ENCODE data around the gene ANKRD66. TPM values are rescaled to one million over a fixed set of nuclear protein-coding genes. Genes with fewer than 3 reads are reported as not detected.

ANKRD66 gene
- total RNA-seq, 2 donors from 2014 or later: not detected

DNA sequence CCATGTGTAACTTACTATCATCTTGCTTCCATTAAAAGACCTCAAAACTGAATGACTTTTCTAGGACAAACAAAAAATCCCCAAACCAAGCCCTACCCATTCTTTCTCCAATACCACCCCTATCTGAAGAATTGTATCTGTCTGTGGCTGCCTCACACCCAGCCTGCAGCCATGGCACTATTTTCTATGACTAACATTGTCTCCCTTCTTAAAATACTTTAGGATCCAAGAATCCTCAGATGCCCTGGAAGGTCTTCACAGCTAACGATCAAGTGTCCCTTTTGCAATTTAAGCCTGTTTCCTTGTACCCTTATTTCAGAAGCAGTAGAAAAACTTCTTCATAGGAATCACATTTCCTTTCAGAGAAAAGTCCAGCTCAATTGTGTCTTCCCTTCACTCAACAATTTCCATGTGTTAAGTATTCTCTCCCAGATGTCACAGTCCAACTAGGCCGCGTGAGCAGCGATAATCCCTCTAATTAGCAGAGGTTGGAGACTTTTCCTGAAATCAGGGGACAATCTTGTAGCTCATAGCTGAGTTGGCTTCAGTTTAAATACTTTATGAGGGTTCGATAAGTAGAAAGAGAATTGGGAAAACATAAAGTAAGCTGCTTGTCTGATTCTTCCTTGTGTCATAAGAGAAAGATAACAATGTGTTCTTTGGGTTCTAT is 41.3 kb downstream of the ANKRD66 start:
- Mint-ChIP-seq H3K4me1 (ENCODE audit: low read depth) (no peaks in the 10 kb centered on the region), H3K27me3 (ENCODE audit: low read depth) (peaks cover 18% of the 10 kb centered on the region), H3K36me3 (ENCODE audit: insufficient read depth in 2 of 2) (no peaks in the 10 kb centered on the region), H3K4me3 (no peak overlapping the region), H3K9me3 (no peaks in the 10 kb centered on the region), H3K27ac (no peak overlapping the region)
- no peak for ATAC-seq (replicated peaks in 1 of 2)
- DNase-seq: no peak

DNA sequence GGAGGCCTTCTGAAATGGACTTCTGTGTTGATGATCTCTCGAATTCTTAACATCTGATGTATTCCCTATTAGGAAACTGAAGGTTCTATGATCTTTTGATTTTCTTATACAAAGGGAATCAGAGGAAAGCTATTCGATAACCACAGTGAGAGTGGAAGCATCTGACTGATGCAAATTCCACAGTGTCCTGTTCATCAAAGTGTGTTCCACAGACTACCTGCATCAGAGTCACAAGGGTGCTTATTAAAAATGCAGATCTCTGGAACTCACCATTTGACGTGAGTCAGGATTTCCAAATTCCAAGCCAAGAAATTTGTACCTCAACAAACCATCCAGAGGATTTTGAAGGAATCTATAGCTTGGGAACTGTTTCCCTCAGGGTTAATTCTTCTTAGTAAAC is 42.1 kb downstream of the ANKRD66 start:
- Mint-ChIP-seq H3K27ac (no peak overlapping the region), H3K27me3 (ENCODE audit: low read depth) (peaks cover 18% of the 10 kb centered on the region), H3K4me1 (ENCODE audit: low read depth) (no peaks in the 10 kb centered on the region), H3K36me3 (ENCODE audit: insufficient read depth in 2 of 2) (no peaks in the 10 kb centered on the region), H3K9me3 (no peaks in the 10 kb centered on the region), H3K4me3 (no peak overlapping the region)
- DNase-seq (no peak), ATAC-seq (replicated peaks in 1 of 2) (no peak)

DNA sequence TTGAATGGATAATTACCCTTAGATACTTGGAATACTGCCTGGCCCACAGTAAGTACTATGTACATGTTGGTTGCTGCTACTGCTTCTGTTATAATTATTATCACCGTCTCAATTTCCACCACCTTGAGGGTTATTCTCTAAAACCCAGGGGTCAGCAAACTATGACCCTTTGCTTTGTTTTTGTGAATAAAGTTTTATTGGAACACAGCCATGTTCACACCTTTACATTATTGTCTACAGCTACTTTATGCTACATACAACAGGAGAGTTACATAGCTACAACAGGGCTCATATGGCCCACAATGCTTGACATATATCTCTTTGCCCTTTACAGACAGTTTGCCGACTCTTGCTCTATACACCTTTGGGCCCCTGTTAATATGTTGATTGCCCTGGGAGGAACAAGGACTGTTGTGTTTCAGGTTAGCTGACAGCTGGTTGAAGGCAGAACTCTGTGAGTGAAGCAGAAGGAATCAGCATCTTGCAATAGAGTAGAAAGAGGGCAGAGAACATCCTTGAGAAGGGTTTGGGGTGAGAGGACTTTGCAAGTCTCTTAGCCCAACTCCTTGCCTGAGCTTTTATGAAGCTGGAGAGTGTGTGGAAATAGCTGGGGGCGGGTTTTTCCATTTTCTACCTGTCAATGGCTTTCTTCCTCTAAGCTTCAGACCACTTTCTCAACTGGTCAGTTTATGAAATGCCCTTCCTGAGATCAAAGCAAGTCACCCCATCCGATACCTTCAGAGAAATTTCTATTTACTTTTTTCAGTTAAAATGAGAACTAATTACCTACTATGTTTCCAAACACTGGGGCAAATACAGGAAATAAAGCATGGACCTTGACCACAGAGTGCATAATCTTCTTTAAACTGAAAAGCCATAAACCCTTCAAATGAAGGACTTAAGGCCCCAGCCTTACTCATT is 43.0 kb downstream of the ANKRD66 start:
- Mint-ChIP-seq H3K27ac (no peak overlapping the region), H3K9me3 (no peaks in the 10 kb centered on the region), H3K4me1 (ENCODE audit: low read depth) (no peaks in the 10 kb centered on the region), H3K4me3 (no peak overlapping the region), H3K36me3 (ENCODE audit: insufficient read depth in 2 of 2) (no peaks in the 10 kb centered on the region), H3K27me3 (ENCODE audit: low read depth) (peaks cover 18% of the 10 kb centered on the region)
- DNase-seq (no peak), ATAC-seq (replicated peaks in 1 of 2) (no peak)

DNA sequence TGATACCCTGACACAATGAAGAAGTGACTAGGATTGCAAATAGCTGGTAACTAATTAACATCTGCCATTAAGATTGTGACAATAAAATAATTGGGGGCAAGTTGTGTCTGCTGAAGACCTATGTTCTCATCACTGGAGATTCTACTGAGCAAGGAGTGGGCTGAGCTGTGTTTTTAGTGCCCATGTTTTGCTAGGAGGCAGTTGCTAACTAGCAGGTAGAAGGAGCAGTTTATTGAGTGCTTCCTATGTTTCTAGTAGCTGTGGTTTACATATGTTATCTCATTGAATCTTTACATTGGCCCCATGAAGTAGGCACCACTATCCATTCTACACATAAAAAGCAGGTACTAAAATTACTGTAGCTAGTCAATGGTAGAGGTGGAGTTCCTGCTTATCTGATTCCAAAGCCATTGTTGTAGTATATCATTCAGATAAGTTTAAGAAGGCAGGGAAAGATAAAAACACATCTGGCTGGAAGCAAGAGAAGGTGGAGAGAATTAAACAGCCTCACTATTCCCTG is 43.7 kb downstream of the ANKRD66 start:
- no peak for DNase-seq
- Mint-ChIP-seq H3K4me3 (no peak overlapping the region), H3K9me3 (no peaks in the 10 kb centered on the region), H3K4me1 (ENCODE audit: low read depth) (no peaks in the 10 kb centered on the region), H3K36me3 (ENCODE audit: insufficient read depth in 2 of 2) (no peaks in the 10 kb centered on the region), H3K27ac (no peak overlapping the region), H3K27me3 (ENCODE audit: low read depth) (peaks cover 16% of the 10 kb centered on the region)
- ATAC-seq (replicated peaks in 1 of 2): no peak

DNA sequence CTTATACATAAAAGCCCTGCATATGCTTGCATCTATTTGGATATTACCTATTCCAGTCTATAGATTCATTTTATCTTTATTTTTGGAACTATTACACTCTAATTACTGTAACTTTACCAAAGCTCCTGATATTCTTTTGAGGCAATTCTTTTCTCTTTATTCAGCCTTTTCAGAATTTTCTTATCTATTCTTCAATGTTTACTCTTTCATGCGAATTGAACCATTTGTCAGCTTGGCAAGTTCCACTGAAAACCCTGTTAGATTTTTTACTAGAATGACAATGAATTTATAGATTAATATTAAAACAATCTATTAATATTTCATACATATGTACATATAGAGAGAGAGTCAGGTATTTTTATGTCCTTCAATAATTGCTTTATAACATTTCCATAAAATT is 45.9 kb downstream of the ANKRD66 start:
- no peaks in the 10 kb centered on the region for H3K4me1 Mint-ChIP-seq (ENCODE audit: low read depth)
- H3K9me3 Mint-ChIP-seq: no peaks in the 10 kb centered on the region
- no peak for DNase-seq
- no peak for ATAC-seq (replicated peaks in 1 of 2)
- no peak overlapping the region for H3K4me3 Mint-ChIP-seq
- H3K36me3 Mint-ChIP-seq (ENCODE audit: insufficient read depth in 2 of 2): no peaks in the 10 kb centered on the region
- H3K27ac Mint-ChIP-seq: no peak overlapping the region
- peaks cover 7% of the 10 kb centered on the region for H3K27me3 Mint-ChIP-seq (ENCODE audit: low read depth)

DNA sequence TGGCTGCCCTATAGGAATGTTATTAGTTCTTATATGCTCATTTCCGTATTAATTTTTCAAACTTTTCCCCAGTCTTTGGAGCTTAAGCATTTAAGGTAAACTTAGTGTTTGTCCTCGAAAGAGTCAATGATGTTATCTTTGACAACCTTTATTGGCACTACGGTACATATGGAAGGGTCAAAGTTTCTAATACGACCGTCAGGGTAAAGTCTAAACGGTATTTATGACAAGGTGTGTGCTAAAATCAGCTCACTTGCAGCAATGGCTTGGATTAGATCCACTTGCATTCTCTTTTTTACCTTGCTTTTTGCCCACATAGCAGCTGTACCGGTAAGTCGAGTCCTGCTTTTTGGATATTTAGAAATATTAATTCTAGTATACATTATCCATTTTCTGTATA is 46.4 kb downstream of the ANKRD66 start, which contains the start of gene MEP1A:
TSS of gene MEP1A (plus strand) at position 252 of the 400 bp plus-strand sequence. CDS start at position 262, 10 bp downstream.
- Mint-ChIP-seq H3K4me3 (no peak within 1 kb of the TSS), H3K9me3 (no peaks in the 10 kb centered on the region), H3K4me1 (ENCODE audit: low read depth) (no peaks in the 10 kb centered on the region), H3K36me3 (ENCODE audit: insufficient read depth in 2 of 2) (no peaks in the 10 kb centered on the region), H3K27ac (no peak within 1 kb of the TSS), H3K27me3 (ENCODE audit: low read depth) (peaks cover 2% of the 10 kb centered on the region)
- ATAC-seq (replicated peaks in 1 of 2): no peak
- no peak for DNase-seq

DNA sequence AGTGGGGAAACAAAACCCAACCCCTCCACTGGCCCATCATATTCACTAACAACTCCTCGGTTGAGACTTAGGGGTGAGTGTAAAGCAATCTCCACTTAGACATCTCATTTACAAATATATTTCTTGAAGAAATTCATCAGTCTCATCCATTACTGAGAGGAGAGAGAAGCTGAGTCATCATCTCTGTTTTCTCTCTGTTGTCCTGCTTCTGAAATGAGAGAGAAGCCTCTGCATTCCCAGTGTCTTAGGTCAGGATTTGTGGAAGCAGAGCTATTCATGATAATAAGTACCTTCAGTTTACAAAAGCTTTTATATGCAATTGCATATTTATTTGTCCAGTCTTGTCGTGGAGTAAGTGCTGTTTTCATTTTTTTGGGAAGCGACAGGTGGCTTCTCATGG is 47.3 kb downstream of the ANKRD66 start:
- Mint-ChIP-seq H3K36me3 (ENCODE audit: insufficient read depth in 2 of 2) (no peaks in the 10 kb centered on the region), H3K4me3 (no peak overlapping the region), H3K27me3 (ENCODE audit: low read depth) (no peaks in the 10 kb centered on the region), H3K9me3 (no peaks in the 10 kb centered on the region), H3K4me1 (ENCODE audit: low read depth) (no peaks in the 10 kb centered on the region), H3K27ac (no peak overlapping the region)
- ATAC-seq (replicated peaks in 1 of 2) (no peak), DNase-seq (no peak)

DNA sequence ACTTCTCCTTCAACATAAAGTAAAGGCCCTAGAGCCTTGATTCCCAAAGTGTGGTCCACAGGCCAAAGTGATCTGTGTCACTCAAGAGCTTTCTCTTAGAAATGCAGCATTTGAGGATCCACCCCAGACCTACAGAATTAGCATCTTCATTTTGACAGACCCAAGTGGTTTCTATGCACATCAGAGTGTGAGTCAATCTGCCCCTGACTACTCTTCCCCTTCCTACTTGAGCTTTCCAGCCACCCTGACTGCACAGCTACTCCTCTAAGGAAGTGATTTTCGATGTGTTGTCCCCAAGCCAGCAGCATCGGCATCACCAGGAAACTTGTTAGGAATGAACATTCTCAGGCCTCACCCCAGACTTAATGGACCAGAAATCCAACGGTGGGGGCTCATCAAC is 49.1 kb downstream of the ANKRD66 start:
- ATAC-seq (replicated peaks in 1 of 2): no peak
- Mint-ChIP-seq H3K9me3 (no peaks in the 10 kb centered on the region), H3K27ac (no peak overlapping the region), H3K36me3 (ENCODE audit: insufficient read depth in 2 of 2) (no peaks in the 10 kb centered on the region), H3K27me3 (ENCODE audit: low read depth) (no peaks in the 10 kb centered on the region), H3K4me3 (no peak overlapping the region), H3K4me1 (ENCODE audit: low read depth) (no peaks in the 10 kb centered on the region)
- no peak for DNase-seq

DNA sequence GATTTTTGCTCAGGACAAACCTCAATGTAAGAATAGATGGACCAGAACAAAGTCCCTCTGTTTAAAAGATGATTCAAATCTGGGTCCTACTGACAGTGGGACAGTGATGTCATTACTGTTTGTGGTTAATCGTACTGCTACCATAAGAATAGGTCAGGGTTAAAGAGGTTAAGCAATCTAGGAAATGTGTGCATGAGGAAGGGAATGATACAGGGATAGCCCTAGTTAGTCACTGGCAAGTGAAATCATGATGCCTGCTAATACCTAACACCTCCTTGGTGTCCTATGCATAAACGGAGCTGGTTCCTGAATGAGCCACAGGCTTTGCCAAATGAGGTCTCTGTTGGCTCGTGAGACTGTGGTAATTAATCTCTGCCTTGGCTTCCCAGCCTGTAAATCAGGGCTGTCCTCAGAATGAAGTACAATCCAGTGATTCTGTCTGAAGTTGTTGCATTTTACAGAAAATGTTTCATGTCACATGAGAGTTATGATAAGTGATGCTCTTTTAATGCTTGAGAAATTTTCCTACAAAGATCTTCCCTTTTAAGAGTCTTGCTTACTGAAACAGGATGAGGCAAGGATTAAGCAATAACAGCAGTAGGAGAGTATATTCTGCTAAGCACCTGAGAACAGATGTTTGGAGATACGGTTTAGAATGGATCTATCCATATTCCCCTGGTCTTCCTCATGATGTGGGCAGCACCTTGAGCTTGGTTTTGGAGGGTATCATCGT is 50.3 kb downstream of the ANKRD66 start:
- H3K4me1 Mint-ChIP-seq (ENCODE audit: low read depth): no peaks in the 10 kb centered on the region
- no peaks in the 10 kb centered on the region for H3K27me3 Mint-ChIP-seq (ENCODE audit: low read depth)
- H3K27ac Mint-ChIP-seq: no peak overlapping the region
- H3K36me3 Mint-ChIP-seq (ENCODE audit: insufficient read depth in 2 of 2): no peaks in the 10 kb centered on the region
- H3K4me3 Mint-ChIP-seq: no peak overlapping the region
- DNase-seq: no peak
- no peaks in the 10 kb centered on the region for H3K9me3 Mint-ChIP-seq
- no peak for ATAC-seq (replicated peaks in 1 of 2)

DNA sequence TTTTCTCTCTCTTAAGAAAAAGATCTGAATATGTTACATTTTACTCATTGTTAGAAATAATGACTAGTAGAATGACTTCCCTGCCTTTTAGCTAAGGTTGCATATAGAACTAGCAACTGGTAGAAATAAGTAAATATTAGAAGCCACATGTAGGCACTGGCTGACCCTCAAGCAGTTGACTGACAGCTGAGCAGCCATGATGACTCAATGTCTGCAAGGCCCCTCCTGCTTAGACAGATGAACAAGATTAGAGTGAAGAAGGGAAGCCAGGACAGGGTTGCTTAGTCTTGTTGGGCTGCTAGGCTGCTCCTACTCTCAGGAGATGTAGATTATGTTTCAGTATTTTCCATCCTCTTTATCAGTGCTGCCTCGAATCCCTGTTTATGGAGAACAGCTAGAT is 52.9 kb downstream of the ANKRD66 start:
- H3K36me3 Mint-ChIP-seq (ENCODE audit: insufficient read depth in 2 of 2): no peaks in the 10 kb centered on the region
- DNase-seq (no peak), ATAC-seq (replicated peaks in 1 of 2) (no peak)
- no peaks in the 10 kb centered on the region for H3K9me3 Mint-ChIP-seq
- no peak overlapping the region for H3K4me3 Mint-ChIP-seq
- H3K27ac Mint-ChIP-seq: no peak overlapping the region
- no peaks in the 10 kb centered on the region for H3K27me3 Mint-ChIP-seq (ENCODE audit: low read depth)
- H3K4me1 Mint-ChIP-seq (ENCODE audit: low read depth): no peaks in the 10 kb centered on the region

DNA sequence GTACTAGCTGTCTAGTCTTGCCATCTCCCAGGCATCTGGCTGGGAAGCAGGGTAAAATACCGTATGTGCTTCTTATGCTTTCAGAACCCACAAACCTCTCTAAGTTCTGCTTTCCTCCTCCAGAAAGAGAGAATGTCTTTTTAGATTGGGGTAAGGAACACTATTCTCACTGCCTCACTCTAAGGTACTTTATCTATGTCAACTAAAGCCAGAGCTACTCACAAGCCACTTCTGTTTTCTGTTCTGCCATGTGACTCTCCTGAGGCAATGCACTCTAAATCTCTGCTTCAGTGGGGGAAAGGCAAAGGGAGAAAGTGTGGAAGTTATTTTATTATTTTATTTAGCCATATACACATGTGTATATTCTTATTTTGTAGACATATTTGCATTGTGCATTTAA is 62.1 kb downstream of the ANKRD66 start:
- Mint-ChIP-seq H3K4me3 (no peak overlapping the region), H3K9me3 (peaks cover 1 to 2% of the 10 kb centered on the region in 2 donors), H3K27me3 (ENCODE audit: low read depth) (peaks cover 44% of the 10 kb centered on the region), H3K36me3 (ENCODE audit: insufficient read depth in 2 of 2) (no peaks in the 10 kb centered on the region), H3K27ac (no peak overlapping the region), H3K4me1 (ENCODE audit: low read depth) (no peaks in the 10 kb centered on the region)
- ATAC-seq (replicated peaks in 1 of 2) (no peak), DNase-seq (no peak)

Measured in activated T-cell treated with anti-CD3 and anti-CD28 coated beads, Interleukin-2, amount 50 U/mL, for 72 hours (primary cell).